ENCODE measurements around the gene DDA1.

DNA sequence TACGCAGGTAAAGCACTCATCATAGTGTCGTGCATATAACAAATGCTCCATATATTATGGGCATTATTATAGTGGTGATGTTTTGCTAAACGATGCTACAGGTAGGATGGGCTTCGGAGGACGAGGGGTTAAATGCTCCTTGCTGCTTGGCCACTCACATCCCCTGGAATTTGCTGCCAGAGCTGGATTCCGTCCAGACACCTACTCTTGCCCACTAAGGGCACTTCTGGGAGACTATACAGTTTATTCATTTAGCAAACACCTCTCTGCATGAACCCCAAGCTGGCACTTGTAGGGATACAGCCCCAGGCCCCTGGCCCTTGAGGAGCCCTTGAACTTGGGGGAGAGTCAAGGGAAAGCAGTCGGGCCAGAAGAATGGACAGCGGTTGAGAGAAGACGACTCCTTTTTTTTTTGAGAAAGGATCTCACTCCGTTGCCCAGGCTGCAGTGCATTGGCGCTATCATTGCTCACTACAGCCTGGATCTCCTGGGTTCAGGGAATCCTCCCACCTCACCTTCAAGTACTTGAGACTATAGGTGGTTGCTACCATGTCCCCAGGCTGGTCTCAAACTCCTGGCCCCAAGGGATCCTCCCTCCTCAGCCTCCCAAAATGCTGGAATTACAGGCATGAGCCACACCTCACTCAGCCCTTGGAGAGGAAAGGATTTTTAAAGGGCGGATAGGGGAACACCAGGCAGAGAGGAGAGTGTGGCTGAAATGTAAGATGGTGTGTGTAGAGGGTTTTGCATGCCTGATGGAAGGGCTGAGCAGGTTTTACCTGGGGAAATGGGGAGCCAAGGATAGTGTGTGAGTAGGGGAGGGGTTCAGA is 4.8 kb upstream of the DDA1 start:
- no peak for TF ChIP-seq POLR2AphosphoS5 (IDR thresholded peaks at IDR 0.05; ENCODE audit: low read depth)
- TF ChIP-seq, protein P1, sequence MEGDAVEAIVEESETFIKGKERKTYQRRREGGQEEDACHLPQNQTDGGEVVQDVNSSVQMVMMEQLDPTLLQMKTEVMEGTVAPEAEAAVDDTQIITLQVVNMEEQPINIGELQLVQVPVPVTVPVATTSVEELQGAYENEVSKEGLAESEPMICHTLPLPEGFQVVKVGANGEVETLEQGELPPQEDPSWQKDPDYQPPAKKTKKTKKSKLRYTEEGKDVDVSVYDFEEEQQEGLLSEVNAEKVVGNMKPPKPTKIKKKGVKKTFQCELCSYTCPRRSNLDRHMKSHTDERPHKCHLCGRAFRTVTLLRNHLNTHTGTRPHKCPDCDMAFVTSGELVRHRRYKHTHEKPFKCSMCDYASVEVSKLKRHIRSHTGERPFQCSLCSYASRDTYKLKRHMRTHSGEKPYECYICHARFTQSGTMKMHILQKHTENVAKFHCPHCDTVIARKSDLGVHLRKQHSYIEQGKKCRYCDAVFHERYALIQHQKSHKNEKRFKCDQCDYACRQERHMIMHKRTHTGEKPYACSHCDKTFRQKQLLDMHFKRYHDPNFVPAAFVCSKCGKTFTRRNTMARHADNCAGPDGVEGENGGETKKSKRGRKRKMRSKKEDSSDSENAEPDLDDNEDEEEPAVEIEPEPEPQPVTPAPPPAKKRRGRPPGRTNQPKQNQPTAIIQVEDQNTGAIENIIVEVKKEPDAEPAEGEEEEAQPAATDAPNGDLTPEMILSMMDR (IDR thresholded peaks at IDR 0.05; ENCODE audit: insufficient read depth, low read length): no peak

All from HL-60 (cell line).